Epithelial cell of esophagus (primary cell): Measurements from ENCODE around the gene ANXA11.
A peak's percentile ranks its signal among the peaks of the same experiment; 100 is the strongest.

Source experiments
- DNase-seq: peaks from one replicate; pipeline ENCODE4 v3.0.0; 2010; ENCODE audit warnings: low read depth
- H3K4me3 ChIP-seq: 2 replicates; pipeline ENCODE4 v1.5.1; 2011; ENCODE audit warnings: mild to moderate bottlenecking, low read length, control low read depth
- TF ChIP-seq, protein P1 (sequence below): IDR thresholded peaks from 2 replicates; pipeline ENCODE4 v1.5.1; 2011; ENCODE audit warnings: low read depth, mild to moderate bottlenecking, low read length, control low read depth, inconsistent platforms; ENCODE audit not compliant: insufficient read depth; ENCODE audit errors: missing control alignments

ANXA11 gene

GRCh38 chr10:80172896-80173295 lies 32.4 kb downstream of the ANXA11 start:
- H3K4me3 ChIP-seq, result no peak overlapping the region
- peak; percentile 45 for DNase-seq
- TF ChIP-seq, protein P1, sequence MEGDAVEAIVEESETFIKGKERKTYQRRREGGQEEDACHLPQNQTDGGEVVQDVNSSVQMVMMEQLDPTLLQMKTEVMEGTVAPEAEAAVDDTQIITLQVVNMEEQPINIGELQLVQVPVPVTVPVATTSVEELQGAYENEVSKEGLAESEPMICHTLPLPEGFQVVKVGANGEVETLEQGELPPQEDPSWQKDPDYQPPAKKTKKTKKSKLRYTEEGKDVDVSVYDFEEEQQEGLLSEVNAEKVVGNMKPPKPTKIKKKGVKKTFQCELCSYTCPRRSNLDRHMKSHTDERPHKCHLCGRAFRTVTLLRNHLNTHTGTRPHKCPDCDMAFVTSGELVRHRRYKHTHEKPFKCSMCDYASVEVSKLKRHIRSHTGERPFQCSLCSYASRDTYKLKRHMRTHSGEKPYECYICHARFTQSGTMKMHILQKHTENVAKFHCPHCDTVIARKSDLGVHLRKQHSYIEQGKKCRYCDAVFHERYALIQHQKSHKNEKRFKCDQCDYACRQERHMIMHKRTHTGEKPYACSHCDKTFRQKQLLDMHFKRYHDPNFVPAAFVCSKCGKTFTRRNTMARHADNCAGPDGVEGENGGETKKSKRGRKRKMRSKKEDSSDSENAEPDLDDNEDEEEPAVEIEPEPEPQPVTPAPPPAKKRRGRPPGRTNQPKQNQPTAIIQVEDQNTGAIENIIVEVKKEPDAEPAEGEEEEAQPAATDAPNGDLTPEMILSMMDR, result no peak

DNA sequence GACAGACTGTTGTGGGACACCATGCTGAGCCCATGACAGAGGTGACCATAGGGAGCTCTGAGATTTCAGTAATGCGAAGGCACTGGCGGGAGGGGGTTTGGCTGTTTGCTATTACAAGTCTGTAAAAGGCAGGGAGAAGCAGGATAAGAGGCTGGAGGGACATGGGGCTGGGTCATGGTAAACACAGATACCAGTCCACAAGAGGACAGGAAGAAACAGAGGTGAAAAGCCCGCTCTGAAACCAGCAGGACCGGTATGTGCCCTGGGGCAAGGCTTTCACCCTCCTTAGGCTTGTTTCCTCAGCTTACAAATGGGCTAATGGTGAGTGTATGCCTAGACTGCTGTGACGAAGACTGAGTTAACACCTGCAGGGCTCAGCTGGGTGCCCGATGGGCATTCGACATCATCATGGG lies 34.1 kb downstream of the ANXA11 start:
- peak; percentile 87 for DNase-seq
- H3K4me3 ChIP-seq, result no peak overlapping the region
- TF ChIP-seq, protein P1, result no peak

- TF ChIP-seq, protein P1, result no peak
- DNase-seq, result no peak
- no peak overlapping the region for H3K4me3 ChIP-seq
Observed at GRCh38 chr10:80170641-80171040, 34.7 kb downstream of the ANXA11 start.

GRCh38 chr10:80170026-80170425 lies 35.3 kb downstream of the ANXA11 start:
- TF ChIP-seq, protein P1, result no peak
- DNase-seq, result no peak
- H3K4me3 ChIP-seq, result no peak overlapping the region

DNA sequence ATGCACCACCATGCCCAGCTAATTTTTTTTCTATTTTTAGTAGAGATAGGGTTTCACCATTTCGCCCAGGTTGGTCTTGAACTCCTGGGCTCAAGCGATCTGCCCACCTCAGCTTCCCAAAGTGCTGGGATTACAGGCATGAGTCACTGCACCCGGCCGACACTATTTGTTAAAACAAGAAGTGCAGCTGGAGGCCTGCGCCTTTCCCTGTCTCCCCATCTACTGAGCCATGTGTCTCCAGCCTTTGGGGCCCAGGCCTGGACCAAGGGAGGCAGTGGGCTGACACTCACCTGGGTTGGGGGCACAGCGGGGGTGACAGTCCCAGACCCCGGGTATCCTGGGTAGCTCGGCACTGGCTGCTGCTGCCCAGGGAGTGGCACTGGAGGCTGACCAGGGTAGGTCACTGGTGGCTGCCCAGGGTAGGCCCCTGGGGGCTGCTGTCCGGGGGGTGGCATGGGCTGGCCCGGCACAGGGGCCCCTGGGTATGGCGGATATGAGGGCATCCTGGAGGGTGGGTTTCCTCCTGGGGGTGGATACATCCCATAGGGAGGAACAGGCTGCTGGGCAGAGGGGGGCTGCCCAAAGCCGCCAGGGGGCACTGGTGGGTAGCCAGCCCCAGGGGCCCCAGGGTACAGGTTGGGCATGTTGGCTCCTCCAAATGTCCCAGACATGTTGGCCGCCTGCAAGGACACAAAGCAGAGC lies 36.5 kb downstream of the ANXA11 start:
- DNase-seq, result no peak
- TF ChIP-seq, protein P1, result no peak
- H3K4me3 ChIP-seq, result no peak overlapping the region

GRCh38 chr10:80168162-80168511 lies 37.2 kb downstream of the ANXA11 start:
- H3K4me3 ChIP-seq, result no peak overlapping the region
- TF ChIP-seq, protein P1, result no peak
- DNase-seq, result no peak
